NOMO-1 treated with DMSO at 0.1 percent for 48 hours (cell line): ENCODE measurements around the gene KRT6B.

Experiments
- DNase-seq: peaks from one replicate; lab custom pipeline; 2025; ENCODE audit not compliant: unreplicated experiment; lab: John Stamatoyannopoulos, UW

KRT6B gene

GRCh38 chr12:52437508-52437907 is 14.4 kb downstream of the KRT6B start:
- DNase-seq, result no peak

- DNase-seq, result no peak
Measured at GRCh38 chr12:52436828-52437474, 15.0 kb downstream of the KRT6B start.

- DNase-seq, result no peak
Measured at GRCh38 chr12:52436000-52436827, 15.7 kb downstream of the KRT6B start.

GRCh38 chr12:52435659-52435999 is 16.3 kb downstream of the KRT6B start:
- DNase-seq, result no peak

- no peak for DNase-seq
Measured at GRCh38 chr12:52434760-52435530, 17.0 kb downstream of the KRT6B start.

GRCh38 chr12:52434081-52434733 is 17.7 kb downstream of the KRT6B start, which contains the start of gene KRT75:
Gene KRT75, minus strand, starts transcription at chr12:52434371. Its CDS starts 67 bp downstream, at chr12:52434304.
- no peak for DNase-seq

- DNase-seq, result no peak
Measured at GRCh38 chr12:52433501-52434080, 18.4 kb downstream of the KRT6B start.

GRCh38 chr12:52432559-52433207 is 19.3 kb downstream of the KRT6B start:
- no peak for DNase-seq

- no peak for DNase-seq
Measured at GRCh38 chr12:52428121-52428520, 23.8 kb downstream of the KRT6B start.

GRCh38 chr12:52427083-52427482 is 24.9 kb downstream of the KRT6B start:
- no peak for DNase-seq

GRCh38 chr12:52426034-52426433 is 25.9 kb downstream of the KRT6B start:
- no peak for DNase-seq

GRCh38 chr12:52425466-52425865 is 26.5 kb downstream of the KRT6B start:
- no peak for DNase-seq

- DNase-seq, result no peak
Measured at GRCh38 chr12:52423661-52424500, 28.1 kb downstream of the KRT6B start.

GRCh38 chr12:52423035-52423434 is 28.9 kb downstream of the KRT6B start:
- DNase-seq, result no peak

GRCh38 chr12:52419656-52420055 is 32.3 kb downstream of the KRT6B start:
- no peak for DNase-seq

- no peak for DNase-seq
Measured at GRCh38 chr12:52418576-52419110, 33.3 kb downstream of the KRT6B start.

- no peak for DNase-seq
Measured at GRCh38 chr12:52417740-52418139, 34.2 kb downstream of the KRT6B start.

- DNase-seq, result no peak
Measured at GRCh38 chr12:52416795-52417194, 35.2 kb downstream of the KRT6B start.
